Measurements from ENCODE around the gene JARID2.

GRCh38 chr6:15359335-15359862 is 113.5 kb downstream of the JARID2 start:
- TF ChIP-seq POLR2AphosphoS5 (IDR thresholded peaks at IDR 0.05) (no peak), CTCF (IDR thresholded peaks at IDR 0.05) (no peak), POLR2A (IDR thresholded peaks at IDR 0.05) (no peak)
